Endometrial microvascular endothelial cells (primary cell): Measurements from ENCODE around the gene VAMP4. TPM values are rescaled to one million over a fixed set of nuclear protein-coding genes. Genes with fewer than 3 reads are reported as not detected.

Source experiments
- in situ Hi-C: cut with HindIII; loops from 2 replicates; pipeline ENCODE4 v1.10.0; 2017; ENCODE audit warnings: low sequenced_read_pairs, low pct_unique_long_range_greater_than_20kb; ENCODE audit errors: inconsistent ontology term
- total RNA-seq: library from RNA; depleted of rRNA; stranded (reverse); fragments of >200 nt; gene quantifications from one replicate; pipeline ENCODE4 v1.2.3, GENCODE V29; 2015; ENCODE audit errors: inconsistent ontology term

VAMP4 gene
- total RNA-seq, 1 donor from 2014 or later = 10.0 TPM

- in situ Hi-C loops = loop anchor here (25.0 kb wide), 1 partner anchor 301 kb away; no protein-coding TSS in a partner anchor
Observed at GRCh38 chr1:171661076-171661650, 80.7 kb downstream of the VAMP4 start.

GRCh38 chr1:171656206-171656605 is 85.7 kb downstream of the VAMP4 start:
- in situ Hi-C loops = loop anchor here (25.0 kb wide), 1 partner anchor 306 kb away; no protein-coding TSS in a partner anchor

- in situ Hi-C loops = loop anchor here (25.0 kb wide), 1 partner anchor 307 kb away; no protein-coding TSS in a partner anchor
Observed at GRCh38 chr1:171655746-171656116, 86.1 kb downstream of the VAMP4 start.

GRCh38 chr1:171654942-171655745 is 86.7 kb downstream of the VAMP4 start:
- in situ Hi-C loops = loop anchor here (25.0 kb wide), 1 partner anchor 307 kb away; no protein-coding TSS in a partner anchor

- in situ Hi-C loops = loop anchor here (25.0 kb wide), 1 partner anchor 308 kb away; no protein-coding TSS in a partner anchor
Observed at GRCh38 chr1:171654201-171654941, 87.5 kb downstream of the VAMP4 start.

GRCh38 chr1:171653796-171654195 is 88.1 kb downstream of the VAMP4 start:
- in situ Hi-C loops = loop anchor here (25.0 kb wide), 1 partner anchor 309 kb away; no protein-coding TSS in a partner anchor

GRCh38 chr1:171652234-171652822 is 89.5 kb downstream of the VAMP4 start, which contains the start of gene MYOC:
MYOC (minus strand) TSS chr1:171652688; CDS start chr1:171652611, 77 bp downstream.
- in situ Hi-C loops = loop anchor here (25.0 kb wide), 1 partner anchor 310 kb away; no protein-coding TSS in a partner anchor

Other genes starting within 250 kb of the VAMP4 start
- gene MYOCOS, start 119.8 kb downstream of the VAMP4 start, total RNA-seq = not detected
- gene MYOC, start 89.4 kb downstream of the VAMP4 start, total RNA-seq = not detected
- 33.1 TPM for gene METTL13, start 39.6 kb upstream of the VAMP4 start, total RNA-seq
- 0.84 TPM for gene DNM3, start 99.4 kb upstream of the VAMP4 start, total RNA-seq